ENCODE measurements around the gene CDH8. TPM values are rescaled to one million over a fixed set of nuclear protein-coding genes. Genes with fewer than 3 reads are reported as not detected.

The CDH8 gene
- polyA plus RNA-seq, 3 donors from 2014 or later, result not detected

GRCh38 chr16:61644736-61645135 lies 391.5 kb downstream of the CDH8 start:
- Mint-ChIP-seq H3K9me3 (peaks cover 1 to 58% (median 27%) of the 10 kb centered on the region in 6 donors), H3K27ac (no peak overlapping the region), H3K36me3 (no peaks in the 10 kb centered on the region), H3K4me3 (no peak overlapping the region), H3K27me3 (ENCODE audit: low read depth in 3 of 3) (no peaks in the 10 kb centered on the region), H3K4me1 (no peaks in the 10 kb centered on the region)
- no peak for DNase-seq

- no peak overlapping the region for H3K27ac Mint-ChIP-seq
- DNase-seq, result no peak
- H3K4me3 Mint-ChIP-seq, result no peak overlapping the region
- H3K36me3 Mint-ChIP-seq, result peaks cover 0 to 3% (median 0%) of the 10 kb centered on the region in 3 donors
- no peaks in the 10 kb centered on the region for H3K4me1 Mint-ChIP-seq
- peaks cover 2 to 47% (median 21%) of the 10 kb centered on the region in 6 donors for H3K9me3 Mint-ChIP-seq
- H3K27me3 Mint-ChIP-seq (ENCODE audit: low read depth in 3 of 3), result no peaks in the 10 kb centered on the region
Measured at GRCh38 chr16:61617219-61617783, 418.9 kb downstream of the CDH8 start.

- Mint-ChIP-seq H3K4me3 (no peak overlapping the region), H3K27me3 (ENCODE audit: low read depth in 3 of 3) (no peaks in the 10 kb centered on the region), H3K27ac (no peak overlapping the region), H3K36me3 (peaks cover 0 to 3% (median 0%) of the 10 kb centered on the region in 3 donors), H3K4me1 (no peaks in the 10 kb centered on the region), H3K9me3 (peaks cover 4 to 49% (median 26%) of the 10 kb centered on the region in 6 donors)
- no peak for DNase-seq
Measured at GRCh38 chr16:61616088-61616487, 420.1 kb downstream of the CDH8 start.

DNA sequence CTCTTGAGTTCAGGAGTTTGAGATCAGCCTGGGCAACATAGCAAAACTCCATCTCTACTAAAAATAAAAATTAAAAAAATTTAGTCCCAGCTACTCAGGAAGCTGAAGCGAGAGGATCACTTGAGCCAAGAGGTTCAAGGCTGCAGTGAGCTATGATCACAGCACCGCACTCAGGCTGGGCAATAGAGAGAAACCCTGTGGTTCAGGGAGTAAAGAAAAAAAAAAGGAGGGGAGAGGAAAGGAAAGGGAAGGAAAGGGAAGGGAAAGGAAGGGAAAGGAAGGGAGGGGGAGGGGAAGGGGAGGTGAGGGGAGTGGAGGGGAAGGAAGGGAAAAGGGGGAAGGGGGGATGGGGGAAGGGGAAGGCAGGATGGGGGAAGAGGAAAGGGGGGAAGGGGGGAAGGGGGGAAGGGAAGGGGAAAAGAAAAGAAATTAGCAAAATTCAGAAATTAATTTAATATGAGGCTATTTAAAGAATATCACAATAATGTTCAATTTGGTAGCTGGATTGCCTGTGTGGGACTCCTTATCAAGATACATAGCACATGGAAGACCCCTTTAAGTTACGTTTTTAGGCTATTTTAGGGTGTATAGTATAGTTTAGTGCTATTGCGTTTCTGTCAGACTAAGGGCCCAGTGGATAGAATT lies 424.3 kb downstream of the CDH8 start:
- H3K9me3 Mint-ChIP-seq, result peaks cover 4 to 51% (median 19%) of the 10 kb centered on the region in 6 donors
- H3K27ac Mint-ChIP-seq, result no peak overlapping the region
- no peaks in the 10 kb centered on the region for H3K36me3 Mint-ChIP-seq
- H3K27me3 Mint-ChIP-seq (ENCODE audit: low read depth in 3 of 3), result no peaks in the 10 kb centered on the region
- no peak for DNase-seq
- H3K4me3 Mint-ChIP-seq, result no peak overlapping the region
- no peaks in the 10 kb centered on the region for H3K4me1 Mint-ChIP-seq

DNA sequence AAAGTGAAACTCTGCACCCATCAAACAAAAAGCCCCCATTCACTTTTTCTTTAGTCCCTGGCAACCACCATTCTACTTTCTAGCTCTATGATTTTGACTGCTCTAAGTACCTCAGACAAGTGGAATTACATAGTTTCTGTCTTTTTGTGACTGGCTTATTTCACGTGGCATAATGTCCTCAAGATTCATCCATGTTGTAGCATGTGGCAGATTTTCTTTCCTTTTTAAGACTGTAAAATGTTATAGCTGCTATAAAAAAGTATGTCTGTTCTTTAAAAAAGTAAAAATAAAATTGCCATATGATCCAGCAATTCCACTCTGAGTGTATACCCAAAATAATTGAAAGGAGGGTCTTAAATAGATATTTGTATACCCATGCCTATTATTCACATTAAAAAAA lies 429.7 kb downstream of the CDH8 start:
- Mint-ChIP-seq H3K4me1 (no peaks in the 10 kb centered on the region), H3K27ac (no peak overlapping the region), H3K4me3 (no peak overlapping the region), H3K27me3 (ENCODE audit: low read depth in 3 of 3) (peaks cover 0 to 1% (median 0%) of the 10 kb centered on the region in 3 donors), H3K9me3 (peaks cover 8 to 76% (median 26%) of the 10 kb centered on the region in 6 donors), H3K36me3 (peaks cover 0 to 4% (median 0%) of the 10 kb centered on the region in 3 donors)
- DNase-seq, result no peak
